H9 (cell line): ENCODE results near the gene SHB. TPM values are rescaled to one million over a fixed set of nuclear protein-coding genes. Genes with fewer than 3 reads are reported as not detected.

Source experiments
- DNase-seq: peaks from one replicate; pipeline ENCODE4 v3.0.0-alpha.2; 2017
- H2AFZ ChIP-seq: one replicate; pipeline ENCODE4 v1.6.1; 2013; ENCODE audit warnings: mild to moderate bottlenecking, low read length, control low read depth, moderate library complexity
- H2AK5ac ChIP-seq: 2 replicates; pipeline ENCODE4 v1.6.1; 2013; ENCODE audit warnings: low read length, control low read depth, mixed read lengths; ENCODE audit not compliant: insufficient read length
- H2BK120ac ChIP-seq: one replicate; pipeline ENCODE4 v1.6.1; 2013; ENCODE audit warnings: low read depth, mild to moderate bottlenecking, low read length, control low read depth, inconsistent platforms; ENCODE audit not compliant: poor library complexity, severe bottlenecking
- H2BK12ac ChIP-seq: 2 replicates; pipeline ENCODE4 v1.6.1; 2013; ENCODE audit warnings: low read length, control low read depth, mixed read lengths, low read depth; ENCODE audit not compliant: insufficient read length
- H2BK15ac ChIP-seq: 2 replicates; pipeline ENCODE4 v1.6.1; 2013; ENCODE audit warnings: low read depth, low read length, control low read depth
- H2BK20ac ChIP-seq: one replicate; pipeline ENCODE4 v1.6.1; 2013; ENCODE audit warnings: low read depth, mild to moderate bottlenecking, low read length, control low read depth, inconsistent platforms; ENCODE audit not compliant: poor library complexity, severe bottlenecking
- H2BK5ac ChIP-seq: 2 replicates; pipeline ENCODE4 v1.6.1; 2013; ENCODE audit warnings: low read length, control low read depth, mixed read lengths; ENCODE audit not compliant: insufficient read length
- H3K14ac ChIP-seq: 2 replicates; pipeline ENCODE4 v1.6.1; 2013; ENCODE audit warnings: low read length, control low read depth; ENCODE audit not compliant: insufficient read depth
- H3K18ac ChIP-seq: 2 replicates; pipeline ENCODE4 v1.6.1; 2013; ENCODE audit warnings: low read depth, mild to moderate bottlenecking, mixed read lengths, low read length, control low read depth; ENCODE audit not compliant: insufficient read length
- H3K23ac ChIP-seq: 2 replicates; pipeline ENCODE4 v1.6.1; 2013; ENCODE audit warnings: low read length, control low read depth, mixed read lengths, low read depth; ENCODE audit not compliant: insufficient read length
- H3K23me2 ChIP-seq: 2 replicates; pipeline ENCODE4 v1.6.1; 2013; ENCODE audit warnings: low read depth, mild to moderate bottlenecking, mixed read lengths, low read length, control low read depth; ENCODE audit not compliant: insufficient read length, poor library complexity, severe bottlenecking
- H3K27ac ChIP-seq: 2 replicates; pipeline ENCODE4 v1.5.1; 2013; ENCODE audit warnings: low read length, control low read depth, mixed read lengths, low read depth; ENCODE audit not compliant: insufficient read length
- H3K27me3 ChIP-seq: 2 replicates; pipeline ENCODE4 v1.6.1; 2013; ENCODE audit warnings: low read length, control low read depth, inconsistent platforms; ENCODE audit not compliant: insufficient read depth
- H3K4ac ChIP-seq: 2 replicates; pipeline ENCODE4 v1.6.1; 2013; ENCODE audit warnings: low read depth, mild to moderate bottlenecking, control low read depth, inconsistent platforms, low read length, moderate library complexity
- H3K4me1 ChIP-seq: 2 replicates; pipeline ENCODE4 v1.6.1; 2013; ENCODE audit warnings: low read length, control low read depth, inconsistent platforms; ENCODE audit not compliant: insufficient read depth
- H3K4me2 ChIP-seq: 2 replicates; pipeline ENCODE4 v1.6.1; 2013; ENCODE audit warnings: low read length, control low read depth, mixed read lengths; ENCODE audit not compliant: insufficient read length, insufficient read depth
- H3K56ac ChIP-seq: 2 replicates; pipeline ENCODE4 v1.6.1; 2013; ENCODE audit warnings: low read depth, mild to moderate bottlenecking, mixed read lengths, low read length, control low read depth; ENCODE audit not compliant: insufficient read length
- H3K79me1 ChIP-seq: 2 replicates; pipeline ENCODE4 v1.6.1; 2013; ENCODE audit warnings: low read depth, mild to moderate bottlenecking, moderate library complexity, low read length, control low read depth, inconsistent platforms; ENCODE audit not compliant: insufficient read depth, poor library complexity, severe bottlenecking
- H3K79me2 ChIP-seq: 2 replicates; pipeline ENCODE4 v1.6.1; 2013; ENCODE audit warnings: low read length, control low read depth, inconsistent platforms; ENCODE audit not compliant: insufficient read depth
- H3K9ac ChIP-seq: 2 replicates; pipeline ENCODE4 v1.6.1; 2013; ENCODE audit warnings: low read length, control low read depth, mixed read lengths; ENCODE audit not compliant: insufficient read length; ENCODE audit errors: extremely low read depth
- H3K9me3 ChIP-seq: one replicate; pipeline ENCODE4 v1.6.1; 2013; ENCODE audit warnings: low read depth, low read length, inconsistent platforms; ENCODE audit not compliant: control insufficient read depth
- H3T11ph ChIP-seq: one replicate; pipeline ENCODE4 v1.6.1; 2013; ENCODE audit warnings: mild to moderate bottlenecking, low read length, control low read depth, inconsistent platforms
- H4K20me1 ChIP-seq: one replicate; pipeline ENCODE4 v1.6.1; 2013; ENCODE audit not compliant: control insufficient read depth, insufficient read length, insufficient read depth
- H4K5ac ChIP-seq: 2 replicates; pipeline ENCODE4 v1.6.1; 2013; ENCODE audit warnings: low read depth, mild to moderate bottlenecking, mixed read lengths, low read length, control low read depth; ENCODE audit not compliant: insufficient read length
- H4K8ac ChIP-seq: replicated peaks from 2 replicates; pipeline ENCODE4 v1.6.1; 2013; ENCODE audit warnings: low read length, control low read depth, mixed read lengths, low read depth; ENCODE audit not compliant: insufficient read length
- H4K91ac ChIP-seq: 2 replicates; pipeline ENCODE4 v1.6.1; 2013; ENCODE audit warnings: low read depth, mild to moderate bottlenecking, moderate library complexity, mixed read lengths, low read length, control low read depth; ENCODE audit not compliant: insufficient read length
- H3K27ac Mint-ChIP-seq, 3 experiments: 2 replicates in 2 of 3; 3 replicates in 1 of 3; pipeline ENCODE4 v1.8.0; 2020 to 2021; ENCODE audit warnings: mixed read lengths in 3 of 3, mild to moderate bottlenecking in 1 of 3, moderate library complexity in 1 of 3
- H3K27me3 Mint-ChIP-seq: 2 replicates; pipeline ENCODE4 v1.8.0; 2021; ENCODE audit warnings: low read depth, mild to moderate bottlenecking, moderate library complexity, mixed read lengths
- H3K36me3 Mint-ChIP-seq, 3 experiments: 2 replicates in 2 of 3; 3 replicates in 1 of 3; pipeline ENCODE4 v1.8.0; 2020 to 2021; ENCODE audit warnings: low read depth in 3 of 3, mixed read lengths in 3 of 3; ENCODE audit not compliant: insufficient read depth in 1 of 3
- H3K4me1 Mint-ChIP-seq, 2 experiments: 2 replicates each; pipeline ENCODE4 v1.8.0; 2020; ENCODE audit warnings: mixed read lengths in 2 of 2
- H3K4me3 Mint-ChIP-seq, 2 experiments: 2 replicates in 1 of 2; 3 replicates in 1 of 2; pipeline ENCODE4 v1.8.0; 2020 to 2021; ENCODE audit warnings: mild to moderate bottlenecking in 2 of 2, mixed read lengths in 2 of 2, moderate library complexity in 1 of 2
- H3K9me3 Mint-ChIP-seq, 2 experiments: 2 replicates in 1 of 2; 3 replicates in 1 of 2; pipeline ENCODE4 v1.8.0; 2020; ENCODE audit warnings: mild to moderate bottlenecking in 2 of 2, mixed read lengths in 2 of 2, moderate library complexity in 1 of 2
- CTCF ChIP-seq: fragments of 200-600 bp; sonication (generic); conservative IDR thresholded peaks from 3 replicates; pipeline ENCODE4 v1.8.0; 2021; ENCODE audit warnings: antibody characterized with exemption, mild to moderate bottlenecking
- WGBS: extraction: QIAGEN DNeasy Blood & Tissue Kit; methylation state at CpG from one replicate; pipeline ENCODE4 v1.1.7; 2013; ENCODE audit warnings: missing lambda C conversion rate, low lambda C conversion rate, mixed read lengths; ENCODE audit not compliant: insufficient read length; ENCODE audit errors: extremely low coverage; 5-methylcytosine and 5-hydroxymethylcytosine counted together
- total RNA-seq: library from RNA; stranded (reverse); gene quantifications from 2 replicates; pipeline ENCODE4 v1.2.1, GENCODE V29; 2021

Gene SHB
- total RNA-seq, 1 experiment from 2014 or later, result 14.6 TPM

GRCh38 chr9:37870799-37871176 lies 198.2 kb downstream of the SHB start:
- no peak overlapping the region for H2BK12ac ChIP-seq
- no peak for DNase-seq
- Mint-ChIP-seq H3K27ac (no peak overlapping the region), H3K4me3 (no peak overlapping the region), H3K9me3 (no peaks in the 10 kb centered on the region; a peak in 1 of 5 replicates), H3K36me3 (peaks cover 0 to under 1% (median 0%) of the 10 kb centered on the region in 3 experiments; a peak in 1 of 7 replicates), H3K4me1 (no peaks in the 10 kb centered on the region), H3K27me3 (no peaks in the 10 kb centered on the region)
- H3K18ac ChIP-seq, result no peak overlapping the region
- no peaks in the 10 kb centered on the region for H3K9me3 ChIP-seq
- no peak overlapping the region for H2BK20ac ChIP-seq
- H3K4me1 ChIP-seq, result no peaks in the 10 kb centered on the region
- no peak overlapping the region for H3K4me2 ChIP-seq
- no peaks in the 10 kb centered on the region for H3K79me1 ChIP-seq
- H3T11ph ChIP-seq, result no peak overlapping the region
- H4K20me1 ChIP-seq, result no peaks in the 10 kb centered on the region
- no peaks in the 10 kb centered on the region for H3K23me2 ChIP-seq
- H3K9ac ChIP-seq, result no peak overlapping the region
- H3K56ac ChIP-seq, result no peak overlapping the region
- no peaks in the 10 kb centered on the region for H3K27me3 ChIP-seq
- H2AK5ac ChIP-seq, result no peak overlapping the region
- H4K5ac ChIP-seq, result no peak overlapping the region
- no peak overlapping the region for H3K4ac ChIP-seq
- no peak overlapping the region for H4K91ac ChIP-seq
- no peak overlapping the region for H2AFZ ChIP-seq
- no CpG with 5 or more reads among the region's 5 CpGs for WGBS
- no peak overlapping the region for H3K23ac ChIP-seq
- no peak overlapping the region for H2BK15ac ChIP-seq
- no peak overlapping the region for H3K14ac ChIP-seq
- no peaks in the 10 kb centered on the region for H3K79me2 ChIP-seq
- no peak overlapping the region for H3K27ac ChIP-seq
- no peak overlapping the region for H2BK120ac ChIP-seq
- no peak overlapping the region for H2BK5ac ChIP-seq
- no peak overlapping the region for H4K8ac ChIP-seq
- TF ChIP-seq CTCF, result no peak
